HEK293T (cell line): ENCODE data around the gene STXBP5.

Experiments
- CTCF ChIA-PET: fragments of 350-600 bp; formaldehyde crosslinking; extraction: SDS; loops from one replicate; lab custom pipeline; 2021; ENCODE audit warnings: antibody characterized with exemption, inconsistent platforms; lab: Yijun Ruan, JAX
- POLR2A ChIA-PET: fragments of 350-600 bp; formaldehyde crosslinking; extraction: SDS; loops from one replicate; lab custom pipeline; 2020; ENCODE audit warnings: antibody characterized with exemption, inconsistent platforms; lab: Yijun Ruan, JAX
- DNase-seq: peaks from one replicate; pipeline ENCODE4 v3.0.0; 2012; ENCODE audit warnings: mixed read lengths; ENCODE audit errors: extremely low spot score
- ARNT ChIP-seq: fragments of 450-650 bp; IDR thresholded peaks from 2 replicates; pipeline ENCODE4 v1.6.1; 2017; ENCODE audit warnings: mild to moderate bottlenecking
- BHLHE40 ChIP-seq: fragments of 450-650 bp; IDR thresholded peaks from 2 replicates; pipeline ENCODE4 v1.6.1; 2016; ENCODE audit warnings: mild to moderate bottlenecking, moderate library complexity, borderline replicate concordance
- CTBP1 ChIP-seq: fragments of 450-650 bp; IDR thresholded peaks from 2 replicates; pipeline ENCODE4 v1.6.1; 2016; ENCODE audit warnings: borderline replicate concordance
- ELF4 ChIP-seq: fragments of 450-650 bp; IDR thresholded peaks from 2 replicates; pipeline ENCODE4 v1.6.1; 2017; ENCODE audit warnings: antibody characterized with exemption
- FOXA1 ChIP-seq: fragments of 450-650 bp; IDR thresholded peaks from 2 replicates; pipeline ENCODE4 v1.6.1; 2016; ENCODE audit warnings: mild to moderate bottlenecking
- FOXK2 ChIP-seq: fragments of 450-650 bp; IDR thresholded peaks from 2 replicates; pipeline ENCODE4 v1.6.1; 2016; ENCODE audit warnings: mild to moderate bottlenecking
- FOXM1 ChIP-seq: fragments of 450-650 bp; IDR thresholded peaks from 2 replicates; pipeline ENCODE4 v1.6.1; 2017; ENCODE audit warnings: mild to moderate bottlenecking, borderline replicate concordance
- HDGF ChIP-seq: fragments of 450-650 bp; IDR thresholded peaks from 2 replicates; pipeline ENCODE4 v1.6.1; 2017; ENCODE audit warnings: antibody characterized with exemption, borderline replicate concordance
- L3MBTL2 ChIP-seq: fragments of 450-650 bp; conservative IDR thresholded peaks from 2 replicates; pipeline ENCODE4 v1.6.1; 2016; ENCODE audit warnings: mild to moderate bottlenecking
- LEF1 ChIP-seq: fragments of 450-650 bp; IDR thresholded peaks from 2 replicates; pipeline ENCODE4 v1.6.1; 2017; ENCODE audit warnings: mild to moderate bottlenecking, borderline replicate concordance
- NFRKB ChIP-seq: fragments of 450-650 bp; IDR thresholded peaks from 2 replicates; pipeline ENCODE4 v1.6.1; 2016; ENCODE audit warnings: mild to moderate bottlenecking, moderate library complexity
- PKNOX1 ChIP-seq: fragments of 450-650 bp; IDR thresholded peaks from 2 replicates; pipeline ENCODE4 v1.6.1; 2016
- SP1 ChIP-seq: fragments of 450-650 bp; IDR thresholded peaks from 2 replicates; pipeline ENCODE4 v1.6.1; 2017
- SUZ12 ChIP-seq: fragments of 450-650 bp; IDR thresholded peaks from 2 replicates; pipeline ENCODE4 v1.6.1; 2016; ENCODE audit warnings: mild to moderate bottlenecking
- TARDBP ChIP-seq: fragments of 450-650 bp; IDR thresholded peaks from 2 replicates; pipeline ENCODE4 v1.6.1; 2016
- ZNF384 ChIP-seq: fragments of 450-650 bp; IDR thresholded peaks from 2 replicates; pipeline ENCODE4 v1.6.1; 2016

The STXBP5 gene

GRCh38 chr6:147301070-147301469 lies 96.9 kb downstream of the STXBP5 start:
- DNase-seq: no peak
- ChIA-PET POLR2A (no interaction called here), CTCF (no interaction called here)
- TF ChIP-seq BHLHE40 (no peak), ARNT (no peak), L3MBTL2 (no peak), LEF1 (no peak), SP1 (no peak), TARDBP (no peak), FOXM1 (no peak)

- CTCF ChIA-PET: no interaction called here
- no peak for DNase-seq
- POLR2A ChIA-PET: no interaction called here
- no peak for TF ChIP-seq CTBP1
- TF ChIP-seq TARDBP: no peak
- no peak for TF ChIP-seq NFRKB
- no peak for TF ChIP-seq BHLHE40
- no peak for TF ChIP-seq FOXK2
- TF ChIP-seq SP1: no peak
- TF ChIP-seq HDGF: no peak
- TF ChIP-seq ARNT: no peak
- no peak for TF ChIP-seq ZNF384
- no peak for TF ChIP-seq LEF1
- no peak for TF ChIP-seq L3MBTL2
- no peak for TF ChIP-seq SUZ12
Observed at GRCh38 chr6:147304016-147304415, 99.8 kb downstream of the STXBP5 start.

GRCh38 chr6:147310521-147310920 lies 106.3 kb downstream of the STXBP5 start:
- TF ChIP-seq PKNOX1: peak; percentile 44; the same call in 1 of the 2 replicates
- TF ChIP-seq ARNT: no peak
- TF ChIP-seq SUZ12: no peak
- TF ChIP-seq L3MBTL2: no peak
- TF ChIP-seq FOXK2: no peak
- TF ChIP-seq NFRKB: no peak
- POLR2A ChIA-PET: no interaction called here
- no peak for DNase-seq
- CTCF ChIA-PET: no interaction called here

- ChIA-PET CTCF (no interaction called here), POLR2A (no interaction called here)
- TF ChIP-seq LEF1: no peak
- no peak for TF ChIP-seq ELF4
- no peak for TF ChIP-seq TARDBP
- no peak for TF ChIP-seq FOXM1
- no peak for TF ChIP-seq ZNF384
- no peak for TF ChIP-seq ARNT
- TF ChIP-seq PKNOX1: no peak
- no peak for TF ChIP-seq BHLHE40
- no peak for TF ChIP-seq FOXA1
- no peak for TF ChIP-seq HDGF
- TF ChIP-seq FOXK2: no peak
- TF ChIP-seq CTBP1: no peak
- no peak for TF ChIP-seq SUZ12
- TF ChIP-seq NFRKB: no peak
- no peak for TF ChIP-seq SP1
- no peak for TF ChIP-seq L3MBTL2
- no peak for DNase-seq
Observed at GRCh38 chr6:147311218-147311617, 107.0 kb downstream of the STXBP5 start.

- ChIA-PET POLR2A (no interaction called here), CTCF (no interaction called here)
- DNase-seq: no peak
- TF ChIP-seq HDGF: no peak
- TF ChIP-seq SP1: no peak
- no peak for TF ChIP-seq TARDBP
- no peak for TF ChIP-seq LEF1
- no peak for TF ChIP-seq CTBP1
- TF ChIP-seq PKNOX1: no peak
- TF ChIP-seq BHLHE40: no peak
- TF ChIP-seq ZNF384: no peak
- TF ChIP-seq FOXA1: no peak
- TF ChIP-seq FOXK2: no peak
- no peak for TF ChIP-seq ARNT
- TF ChIP-seq NFRKB: no peak
- TF ChIP-seq ELF4: no peak
Observed at GRCh38 chr6:147321260-147321659, 117.0 kb downstream of the STXBP5 start.

GRCh38 chr6:147322299-147323162 lies 118.3 kb downstream of the STXBP5 start:
- ChIA-PET CTCF (no interaction called here), POLR2A (no interaction called here)
- no peak for TF ChIP-seq NFRKB
- no peak for TF ChIP-seq FOXK2
- no peak for TF ChIP-seq ARNT
- no peak for TF ChIP-seq LEF1
- no peak for TF ChIP-seq SP1
- no peak for TF ChIP-seq HDGF
- TF ChIP-seq ZNF384: no peak
- no peak for TF ChIP-seq TARDBP
- TF ChIP-seq CTBP1: no peak
- no peak for TF ChIP-seq FOXM1
- TF ChIP-seq PKNOX1: no peak
- TF ChIP-seq ELF4: no peak
- TF ChIP-seq SUZ12: no peak
- DNase-seq: no peak
